IMR-90 (cell line): ENCODE data around the gene TCF12. TPM values are rescaled to one million over a fixed set of nuclear protein-coding genes. Genes with fewer than 3 reads are reported as not detected.
A peak's percentile ranks its signal among the peaks of the same experiment; 100 is the strongest.

Experiments used
- ATAC-seq: fragments of 200-7000 bp; cut with Tn5 transposase; 2 replicates; pipeline ENCODE4 v1.9.1; 2020; ENCODE audit warnings: low read depth, mild to moderate bottlenecking, moderate library complexity
- BruUV-seq: library from RNA; stranded (reverse); fragments of 400-500 nt; replicated peaks from 2 replicates; lab custom pipeline; 2021; lab: Mats Ljungman, UMichigan
- CTCF ChIA-PET: fragments of 300-600 bp; formaldehyde crosslinking; extraction: SDS; loops from one replicate; lab custom pipeline; 2021; ENCODE audit warnings: antibody characterized with exemption; lab: Yijun Ruan, JAX
- POLR2A ChIA-PET: fragments of 300-600 bp; sonication (Branson Sonifier 250); formaldehyde crosslinking; loops from one replicate; lab custom pipeline; 2022; ENCODE audit warnings: antibody characterized with exemption; ENCODE audit not compliant: unreplicated experiment; lab: Charles Lee
- DNase-seq: peaks from one replicate; pipeline ENCODE4 v3.0.0; 2013
- H2AFZ ChIP-seq: replicated peaks from 2 replicates; pipeline ENCODE3; 2013; ENCODE audit warnings: low read length, mild to moderate bottlenecking; ENCODE audit not compliant: poor library complexity
- H2AK5ac ChIP-seq: 2 replicates; pipeline ENCODE4 v1.6.1; 2013; ENCODE audit warnings: low read depth, low read length, inconsistent platforms
- H2AK9ac ChIP-seq: replicated peaks from 2 replicates; pipeline ENCODE3; 2013; ENCODE audit warnings: mild to moderate bottlenecking, low read depth, low read length, moderate library complexity; ENCODE audit not compliant: poor library complexity
- H2BK120ac ChIP-seq: 2 replicates; pipeline ENCODE4 v1.6.1; 2013; ENCODE audit warnings: low read depth, low read length, inconsistent platforms
- H2BK15ac ChIP-seq: 3 replicates; pipeline ENCODE4 v1.6.1; 2013; ENCODE audit warnings: low read depth, low read length, inconsistent platforms
- H2BK20ac ChIP-seq: 2 replicates; pipeline ENCODE4 v1.6.1; 2013; ENCODE audit warnings: low read depth, mild to moderate bottlenecking, inconsistent platforms, low read length, moderate library complexity
- H2BK5ac ChIP-seq: 2 replicates; pipeline ENCODE4 v1.6.1; 2013; ENCODE audit warnings: mild to moderate bottlenecking, low read depth, low read length, inconsistent platforms; ENCODE audit not compliant: poor library complexity, severe bottlenecking
- H3K14ac ChIP-seq: replicated peaks from 2 replicates; pipeline ENCODE4 v1.6.1; 2013; ENCODE audit warnings: low read depth, low read length, inconsistent platforms
- H3K18ac ChIP-seq: 2 replicates; pipeline ENCODE4 v1.6.1; 2013; ENCODE audit warnings: low read depth, low read length, control low read depth
- H3K23ac ChIP-seq: 2 replicates; pipeline ENCODE4 v1.6.1; 2013; ENCODE audit warnings: low read depth, low read length, inconsistent platforms
- H3K27ac ChIP-seq: 2 replicates; pipeline ENCODE4 v1.5.1; 2013; ENCODE audit warnings: mild to moderate bottlenecking, control low read depth, low read length; ENCODE audit not compliant: insufficient read depth
- H3K27me3 ChIP-seq: 2 replicates; pipeline ENCODE4 v1.6.1; 2013; ENCODE audit warnings: low read length; ENCODE audit not compliant: control insufficient read depth, insufficient read depth
- H3K36me3 ChIP-seq: 2 replicates; pipeline ENCODE4 v1.6.1; 2013; ENCODE audit warnings: low read length, mixed read lengths; ENCODE audit not compliant: control insufficient read depth, insufficient read depth
- H3K4ac ChIP-seq: 2 replicates; pipeline ENCODE4 v1.6.1; 2013; ENCODE audit warnings: low read depth, low read length, inconsistent platforms
- H3K4me1 ChIP-seq: 2 replicates; pipeline ENCODE4 v1.6.1; 2013; ENCODE audit warnings: low read length, mixed read lengths; ENCODE audit not compliant: control insufficient read depth, insufficient read depth
- H3K4me2 ChIP-seq: 2 replicates; pipeline ENCODE4 v1.6.1; 2013; ENCODE audit warnings: low read depth, mild to moderate bottlenecking, control low read depth, low read length, moderate library complexity
- H3K4me3 ChIP-seq: 2 replicates; pipeline ENCODE4 v1.5.1; 2013; ENCODE audit warnings: low read depth, mild to moderate bottlenecking, control low read depth, low read length, moderate library complexity; ENCODE audit not compliant: insufficient read depth
- H3K56ac ChIP-seq: 2 replicates; pipeline ENCODE4 v1.6.1; 2013; ENCODE audit warnings: low read length, inconsistent platforms; ENCODE audit not compliant: insufficient read depth; ENCODE audit errors: extremely low read depth
- H3K79me1 ChIP-seq, 2 experiments: 2 replicates each; pipeline ENCODE4 v1.6.1; 2013; ENCODE audit warnings: low read length in 2 of 2, inconsistent platforms in 1 of 2, low read depth in 1 of 2
- H3K9ac ChIP-seq: 2 replicates; pipeline ENCODE4 v1.6.1; 2013; ENCODE audit warnings: low read depth, low read length, control low read depth
- H3K9me1 ChIP-seq: 2 replicates; pipeline ENCODE4 v1.6.1; 2013; ENCODE audit warnings: low read length, inconsistent platforms; ENCODE audit not compliant: insufficient read depth
- H3K9me3 ChIP-seq: 2 replicates; pipeline ENCODE4 v1.6.1; 2013; ENCODE audit warnings: low read length; ENCODE audit not compliant: control insufficient read depth, insufficient read depth
- H4K20me1 ChIP-seq: 2 replicates; pipeline ENCODE4 v1.6.1; 2013; ENCODE audit warnings: low read length, inconsistent platforms; ENCODE audit not compliant: insufficient read depth
- H4K5ac ChIP-seq: 2 replicates; pipeline ENCODE4 v1.6.1; 2013; ENCODE audit warnings: mild to moderate bottlenecking, low read depth, low read length, control low read depth
- H4K8ac ChIP-seq, 2 experiments: 2 replicates each; pipeline ENCODE4 v1.6.1; 2013; ENCODE audit warnings: low read depth in 2 of 2, low read length in 2 of 2, control low read depth in 1 of 2, inconsistent platforms in 1 of 2
- H4K91ac ChIP-seq: 2 replicates; pipeline ENCODE4 v1.6.1; 2013; ENCODE audit warnings: low read depth, low read length, inconsistent platforms; ENCODE audit not compliant: insufficient read depth
- BHLHE40 ChIP-seq: fragments of 150-350 bp; IDR thresholded peaks from 2 replicates; pipeline ENCODE4 v1.6.1; 2016; ENCODE audit warnings: mild to moderate bottlenecking, low read depth, low read length
- CEBPB ChIP-seq: IDR thresholded peaks from 2 replicates; pipeline ENCODE4 v1.6.1; 2012; ENCODE audit warnings: low read depth, low read length, improper control_type of control experiment
- CHD1 ChIP-seq: IDR thresholded peaks from 2 replicates; pipeline ENCODE4 v1.6.1; 2012; ENCODE audit warnings: low read depth, low read length, improper control_type of control experiment
- FOS ChIP-seq: fragments of 150-350 bp; IDR thresholded peaks from 2 replicates; pipeline ENCODE4 v1.6.1; 2016; ENCODE audit warnings: low read depth, low read length
- MAFK ChIP-seq: IDR thresholded peaks from 2 replicates; pipeline ENCODE4 v1.6.1; 2012; ENCODE audit warnings: low read depth, low read length, improper control_type of control experiment
- MAZ ChIP-seq: IDR thresholded peaks from 2 replicates; pipeline ENCODE4 v1.6.1; 2012; ENCODE audit warnings: low read depth, mild to moderate bottlenecking, low read length, improper control_type of control experiment, moderate library complexity, borderline replicate concordance
- MXI1 ChIP-seq: IDR thresholded peaks from 2 replicates; pipeline ENCODE4 v1.6.1; 2012; ENCODE audit warnings: low read depth, mild to moderate bottlenecking, low read length, moderate library complexity, borderline replicate concordance
- NFE2L2 ChIP-seq: fragments of 150-350 bp; IDR thresholded peaks from 2 replicates; pipeline ENCODE4 v1.6.1; 2016; ENCODE audit warnings: low read depth, mild to moderate bottlenecking, low read length
- POLR2A ChIP-seq: IDR thresholded peaks from 2 replicates; pipeline ENCODE4 v1.6.1; 2012; ENCODE audit warnings: mild to moderate bottlenecking, low read depth, low read length
- RAD21 ChIP-seq: IDR thresholded peaks from 2 replicates; pipeline ENCODE4 v1.6.1; 2012; ENCODE audit warnings: low read length, improper control_type of control experiment
- RCOR1 ChIP-seq: IDR thresholded peaks from 2 replicates; pipeline ENCODE4 v1.6.1; 2012; ENCODE audit warnings: mild to moderate bottlenecking, low read length, improper control_type of control experiment; ENCODE audit not compliant: insufficient replicate concordance
- RFX5 ChIP-seq: IDR thresholded peaks from 2 replicates; pipeline ENCODE4 v1.8.0; 2012; ENCODE audit warnings: low read depth, mild to moderate bottlenecking, low read length, moderate library complexity
- SMC3 ChIP-seq: fragments of 150-350 bp; IDR thresholded peaks from 2 replicates; pipeline ENCODE4 v1.6.1; 2016; ENCODE audit warnings: low read depth, mild to moderate bottlenecking, antibody characterized with exemption, low read length, moderate library complexity
- dilution Hi-C: fragments of 300-500 bp; cut with HindIII; formaldehyde crosslinking; loops from one replicate; pipeline ENCODE4 v1.14.3; 2018; ENCODE audit warnings: low sequenced_read_pairs; ENCODE audit not compliant: unreplicated experiment
- in situ Hi-C: fragments of 300-500 bp; cut with MboI; formaldehyde crosslinking; loops from 3 replicates; pipeline ENCODE4 v1.14.3; 2019; ENCODE audit warnings: low sequenced_read_pairs, inconsistent platforms, mixed read lengths
- intact Hi-C: fragments of 100-400 bp; cut with micrococcal nuclease; formaldehyde crosslinking; loops from 2 replicates; pipeline ENCODE4 v1.10.0; 2022
- polyA plus RNA-seq, 3 experiments: library from polyadenylated mRNA; depleted of rRNA; stranded (reverse); fragments of >200 nt; gene quantifications; 2 replicates each; pipeline ENCODE4 v1.2.3, GENCODE V29; 2012; ENCODE audit warnings: low replicate concordance in 1 of 3
- total RNA-seq: library from RNA; depleted of rRNA; stranded (reverse); fragments of >200 nt; gene quantifications from 2 replicates; pipeline ENCODE4 v1.2.3, GENCODE V29; 2012
- TF ChIP-seq, protein P1 (sequence below): conservative IDR thresholded peaks from 2 replicates; pipeline ENCODE4 v1.5.1; 2012; ENCODE audit warnings: mild to moderate bottlenecking, low read depth, low read length, improper control_type of control experiment
- TF ChIP-seq, protein P2 (sequence below): fragments of 150-350 bp; IDR thresholded peaks from 2 replicates; pipeline ENCODE4 v1.6.1; 2017; ENCODE audit warnings: mild to moderate bottlenecking, antibody characterized with exemption, low read length, low read depth
- TF ChIP-seq, protein P3 (sequence below): fragments of 150-350 bp; IDR thresholded peaks from 2 replicates; pipeline ENCODE4 v1.6.1; 2016; ENCODE audit warnings: low read depth, mild to moderate bottlenecking, low read length, moderate library complexity, borderline replicate concordance

Gene TCF12
- total and polyA plus RNA-seq, 2 of the 4 experiments (the other 2 are of a cell fraction): 79.4 to 160 TPM

DNA sequence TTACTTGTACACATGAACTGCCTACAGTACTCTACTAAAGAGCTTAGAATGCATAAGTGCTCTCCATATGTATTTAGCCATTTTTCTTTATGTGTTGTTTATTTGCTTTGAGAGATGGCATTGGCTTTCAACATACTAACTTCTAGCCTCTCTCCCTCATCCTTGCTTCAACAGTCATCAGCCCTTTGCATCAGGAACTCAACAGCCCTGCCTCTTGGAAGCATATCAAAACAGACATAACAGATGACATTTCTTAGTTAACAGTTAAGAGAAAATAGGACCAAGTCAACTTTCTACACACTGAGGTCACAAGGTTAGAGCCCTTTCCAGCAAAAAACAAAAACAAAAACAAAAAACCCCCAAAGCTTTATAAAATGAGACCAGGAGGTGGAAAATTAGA lies 145.6 kb downstream of the TCF12 start:
- no peak overlapping the region for H3K23ac ChIP-seq
- no peak overlapping the region for H3K18ac ChIP-seq
- no TSS peak for BruUV-seq
- H3K4me1 ChIP-seq: peaks cover 10% of the 10 kb centered on the region
- H3K9me3 ChIP-seq: no peaks in the 10 kb centered on the region
- no peak overlapping the region for H4K91ac ChIP-seq
- no peak overlapping the region for H2BK120ac ChIP-seq
- no peaks in the 10 kb centered on the region for H3K27me3 ChIP-seq
- H4K5ac ChIP-seq: no peak overlapping the region
- H2BK5ac ChIP-seq: peak overlapping the region; percentile 4
- H3K79me1 ChIP-seq: peaks cover 17 to 58% of the 10 kb centered on the region in 2 experiments; a peak in 3 of 4 replicates
- no peak overlapping the region for H2AFZ ChIP-seq
- no peak overlapping the region for H2AK9ac ChIP-seq
- H3K4ac ChIP-seq: no peak overlapping the region
- H4K20me1 ChIP-seq: peaks cover 10% of the 10 kb centered on the region; the same call in 1 of the 2 replicates
- no peak overlapping the region for H4K8ac ChIP-seq
- H3K9me1 ChIP-seq: peaks cover 8% of the 10 kb centered on the region; the same call in 1 of the 2 replicates
- no peak overlapping the region for H3K9ac ChIP-seq
- no peak overlapping the region for H3K56ac ChIP-seq
- dilution Hi-C loops: no loop called here
- H2BK20ac ChIP-seq: no peak overlapping the region
- H3K4me2 ChIP-seq: no peak overlapping the region
- intact Hi-C loops: no loop called here
- TF ChIP-seq RAD21: no peak
- TF ChIP-seq MXI1: no peak
- no peak for TF ChIP-seq POLR2A
- TF ChIP-seq, protein P1, sequence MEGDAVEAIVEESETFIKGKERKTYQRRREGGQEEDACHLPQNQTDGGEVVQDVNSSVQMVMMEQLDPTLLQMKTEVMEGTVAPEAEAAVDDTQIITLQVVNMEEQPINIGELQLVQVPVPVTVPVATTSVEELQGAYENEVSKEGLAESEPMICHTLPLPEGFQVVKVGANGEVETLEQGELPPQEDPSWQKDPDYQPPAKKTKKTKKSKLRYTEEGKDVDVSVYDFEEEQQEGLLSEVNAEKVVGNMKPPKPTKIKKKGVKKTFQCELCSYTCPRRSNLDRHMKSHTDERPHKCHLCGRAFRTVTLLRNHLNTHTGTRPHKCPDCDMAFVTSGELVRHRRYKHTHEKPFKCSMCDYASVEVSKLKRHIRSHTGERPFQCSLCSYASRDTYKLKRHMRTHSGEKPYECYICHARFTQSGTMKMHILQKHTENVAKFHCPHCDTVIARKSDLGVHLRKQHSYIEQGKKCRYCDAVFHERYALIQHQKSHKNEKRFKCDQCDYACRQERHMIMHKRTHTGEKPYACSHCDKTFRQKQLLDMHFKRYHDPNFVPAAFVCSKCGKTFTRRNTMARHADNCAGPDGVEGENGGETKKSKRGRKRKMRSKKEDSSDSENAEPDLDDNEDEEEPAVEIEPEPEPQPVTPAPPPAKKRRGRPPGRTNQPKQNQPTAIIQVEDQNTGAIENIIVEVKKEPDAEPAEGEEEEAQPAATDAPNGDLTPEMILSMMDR: no peak
- TF ChIP-seq RFX5: no peak
- no peak for TF ChIP-seq MAFK
- TF ChIP-seq, protein P2, sequence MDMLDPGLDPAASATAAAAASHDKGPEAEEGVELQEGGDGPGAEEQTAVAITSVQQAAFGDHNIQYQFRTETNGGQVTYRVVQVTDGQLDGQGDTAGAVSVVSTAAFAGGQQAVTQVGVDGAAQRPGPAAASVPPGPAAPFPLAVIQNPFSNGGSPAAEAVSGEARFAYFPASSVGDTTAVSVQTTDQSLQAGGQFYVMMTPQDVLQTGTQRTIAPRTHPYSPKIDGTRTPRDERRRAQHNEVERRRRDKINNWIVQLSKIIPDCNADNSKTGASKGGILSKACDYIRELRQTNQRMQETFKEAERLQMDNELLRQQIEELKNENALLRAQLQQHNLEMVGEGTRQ: no peak
- no peak for TF ChIP-seq BHLHE40
- TF ChIP-seq, protein P3, sequence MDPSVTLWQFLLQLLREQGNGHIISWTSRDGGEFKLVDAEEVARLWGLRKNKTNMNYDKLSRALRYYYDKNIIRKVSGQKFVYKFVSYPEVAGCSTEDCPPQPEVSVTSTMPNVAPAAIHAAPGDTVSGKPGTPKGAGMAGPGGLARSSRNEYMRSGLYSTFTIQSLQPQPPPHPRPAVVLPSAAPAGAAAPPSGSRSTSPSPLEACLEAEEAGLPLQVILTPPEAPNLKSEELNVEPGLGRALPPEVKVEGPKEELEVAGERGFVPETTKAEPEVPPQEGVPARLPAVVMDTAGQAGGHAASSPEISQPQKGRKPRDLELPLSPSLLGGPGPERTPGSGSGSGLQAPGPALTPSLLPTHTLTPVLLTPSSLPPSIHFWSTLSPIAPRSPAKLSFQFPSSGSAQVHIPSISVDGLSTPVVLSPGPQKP: no peak
- TF ChIP-seq RCOR1: no peak
- TF ChIP-seq SMC3: no peak
- TF ChIP-seq MAZ: no peak
- no peak for TF ChIP-seq CHD1
- no peak for TF ChIP-seq FOS
- TF ChIP-seq CEBPB: no peak
- no peak for TF ChIP-seq NFE2L2
- DNase-seq (peak; percentile 33), ATAC-seq (no peak)
- H3K4me3 ChIP-seq: no peak overlapping the region
- POLR2A ChIA-PET: no interaction called here
- CTCF ChIA-PET: no interaction called here
- no peak overlapping the region for H2BK15ac ChIP-seq
- no peaks in the 10 kb centered on the region for H3K36me3 ChIP-seq
- H2AK5ac ChIP-seq: no peak overlapping the region
- no peak overlapping the region for H3K14ac ChIP-seq
- no peak overlapping the region for H3K27ac ChIP-seq
- in situ Hi-C loops: no loop called here
